ENCODE data around the gene NFKBIZ. TPM values are rescaled to one million over a fixed set of nuclear protein-coding genes. Genes with fewer than 3 reads are reported as not detected.

NFKBIZ gene
- total and polyA plus RNA-seq, 4 donors = 4.8 to 78.8 (median 23.7) TPM

DNA sequence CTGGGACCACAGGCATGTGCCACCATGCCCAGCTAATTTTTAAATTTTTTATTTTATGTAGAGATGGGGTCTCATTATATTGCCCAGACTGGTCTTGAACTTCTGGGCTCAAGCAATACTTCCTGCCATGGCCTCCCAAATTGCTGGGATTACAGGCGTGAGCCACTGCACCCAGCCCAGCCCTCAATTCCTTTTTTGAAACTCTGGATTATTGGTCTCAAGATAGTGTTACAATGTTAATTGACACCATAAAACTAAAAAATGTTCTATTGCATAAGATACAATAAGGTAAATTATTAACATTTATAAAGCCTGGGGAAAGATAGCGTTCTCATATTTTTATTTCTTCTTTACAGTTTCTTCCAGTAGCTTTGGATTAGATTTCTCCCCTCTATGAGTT is 3.9 kb upstream of the NFKBIZ start:
- no peak overlapping the region for H3K27ac ChIP-seq (ENCODE audit: low read depth in 1 of 2, low read length in 2 of 2)
- 63% methylated on average over 2 of the region's 2 CpGs for WGBS
- no peak overlapping the region for H3K4me3 ChIP-seq (ENCODE audit: low read depth in 1 of 3, low read length in 3 of 3)
- peaks cover 6 to 20% (median 7%) of the 10 kb centered on the region in 4 donors for H3K4me1 ChIP-seq (ENCODE audit: control insufficient read depth in 4 of 4, insufficient read depth in 4 of 4, low read length in 3 of 4)
- no peak overlapping the region for H3K9ac ChIP-seq (ENCODE audit: low read depth in 1 of 2, low read length in 2 of 2)
- no peak for DNase-seq (ENCODE audit: low spot score)
- no peaks in the 10 kb centered on the region for H3K9me3 ChIP-seq (ENCODE audit: control insufficient read depth in 4 of 4, low read length in 3 of 4)
- TF ChIP-seq GABPA (IDR thresholded peaks at IDR 0.05 in 1 of 2, conservative IDR thresholded peaks at IDR 0.05 in 1 of 2) (no peak), FOXA1 (IDR thresholded peaks at IDR 0.05) (no peak), HNF4A (conservative IDR thresholded peaks at IDR 0.05) (no peak), EGR1 (IDR thresholded peaks at IDR 0.05; ENCODE audit: low read depth in 2 of 2) (no peak), RXRA (IDR thresholded peaks at IDR 0.05) (no peak), YY1 (IDR thresholded peaks at IDR 0.05) (no peak), SP1 (IDR thresholded peaks at IDR 0.05) (no peak), NR2F2 (IDR thresholded peaks at IDR 0.05) (no peak), FOXA2 (IDR thresholded peaks at IDR 0.05) (no peak), JUND (IDR thresholded peaks at IDR 0.05) (no peak), TAF1 (conservative IDR thresholded peaks at IDR 0.05) (no peak), HNF4G (IDR thresholded peaks at IDR 0.05) (no peak), RAD21 (IDR thresholded peaks at IDR 0.05) (no peak)
- TF ChIP-seq, protein P1, sequence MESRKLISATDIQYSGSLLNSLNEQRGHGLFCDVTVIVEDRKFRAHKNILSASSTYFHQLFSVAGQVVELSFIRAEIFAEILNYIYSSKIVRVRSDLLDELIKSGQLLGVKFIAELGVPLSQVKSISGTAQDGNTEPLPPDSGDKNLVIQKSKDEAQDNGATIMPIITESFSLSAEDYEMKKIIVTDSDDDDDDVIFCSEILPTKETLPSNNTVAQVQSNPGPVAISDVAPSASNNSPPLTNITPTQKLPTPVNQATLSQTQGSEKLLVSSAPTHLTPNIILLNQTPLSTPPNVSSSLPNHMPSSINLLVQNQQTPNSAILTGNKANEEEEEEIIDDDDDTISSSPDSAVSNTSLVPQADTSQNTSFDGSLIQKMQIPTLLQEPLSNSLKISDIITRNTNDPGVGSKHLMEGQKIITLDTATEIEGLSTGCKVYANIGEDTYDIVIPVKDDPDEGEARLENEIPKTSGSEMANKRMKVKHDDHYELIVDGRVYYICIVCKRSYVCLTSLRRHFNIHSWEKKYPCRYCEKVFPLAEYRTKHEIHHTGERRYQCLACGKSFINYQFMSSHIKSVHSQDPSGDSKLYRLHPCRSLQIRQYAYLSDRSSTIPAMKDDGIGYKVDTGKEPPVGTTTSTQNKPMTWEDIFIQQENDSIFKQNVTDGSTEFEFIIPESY (IDR thresholded peaks at IDR 0.05) = no peak
- TF ChIP-seq, protein P2, sequence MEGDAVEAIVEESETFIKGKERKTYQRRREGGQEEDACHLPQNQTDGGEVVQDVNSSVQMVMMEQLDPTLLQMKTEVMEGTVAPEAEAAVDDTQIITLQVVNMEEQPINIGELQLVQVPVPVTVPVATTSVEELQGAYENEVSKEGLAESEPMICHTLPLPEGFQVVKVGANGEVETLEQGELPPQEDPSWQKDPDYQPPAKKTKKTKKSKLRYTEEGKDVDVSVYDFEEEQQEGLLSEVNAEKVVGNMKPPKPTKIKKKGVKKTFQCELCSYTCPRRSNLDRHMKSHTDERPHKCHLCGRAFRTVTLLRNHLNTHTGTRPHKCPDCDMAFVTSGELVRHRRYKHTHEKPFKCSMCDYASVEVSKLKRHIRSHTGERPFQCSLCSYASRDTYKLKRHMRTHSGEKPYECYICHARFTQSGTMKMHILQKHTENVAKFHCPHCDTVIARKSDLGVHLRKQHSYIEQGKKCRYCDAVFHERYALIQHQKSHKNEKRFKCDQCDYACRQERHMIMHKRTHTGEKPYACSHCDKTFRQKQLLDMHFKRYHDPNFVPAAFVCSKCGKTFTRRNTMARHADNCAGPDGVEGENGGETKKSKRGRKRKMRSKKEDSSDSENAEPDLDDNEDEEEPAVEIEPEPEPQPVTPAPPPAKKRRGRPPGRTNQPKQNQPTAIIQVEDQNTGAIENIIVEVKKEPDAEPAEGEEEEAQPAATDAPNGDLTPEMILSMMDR (IDR thresholded peaks at IDR 0.05; ENCODE audit: low read depth, low read length, missing input control) = no peak
- TF ChIP-seq, protein P3, sequence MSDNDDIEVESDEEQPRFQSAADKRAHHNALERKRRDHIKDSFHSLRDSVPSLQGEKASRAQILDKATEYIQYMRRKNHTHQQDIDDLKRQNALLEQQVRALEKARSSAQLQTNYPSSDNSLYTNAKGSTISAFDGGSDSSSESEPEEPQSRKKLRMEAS (IDR thresholded peaks at IDR 0.05) = no peak
- TF ChIP-seq, protein P4, sequence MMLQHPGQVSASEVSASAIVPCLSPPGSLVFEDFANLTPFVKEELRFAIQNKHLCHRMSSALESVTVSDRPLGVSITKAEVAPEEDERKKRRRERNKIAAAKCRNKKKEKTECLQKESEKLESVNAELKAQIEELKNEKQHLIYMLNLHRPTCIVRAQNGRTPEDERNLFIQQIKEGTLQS (IDR thresholded peaks at IDR 0.05) = no peak
- TF ChIP-seq, protein P5, sequence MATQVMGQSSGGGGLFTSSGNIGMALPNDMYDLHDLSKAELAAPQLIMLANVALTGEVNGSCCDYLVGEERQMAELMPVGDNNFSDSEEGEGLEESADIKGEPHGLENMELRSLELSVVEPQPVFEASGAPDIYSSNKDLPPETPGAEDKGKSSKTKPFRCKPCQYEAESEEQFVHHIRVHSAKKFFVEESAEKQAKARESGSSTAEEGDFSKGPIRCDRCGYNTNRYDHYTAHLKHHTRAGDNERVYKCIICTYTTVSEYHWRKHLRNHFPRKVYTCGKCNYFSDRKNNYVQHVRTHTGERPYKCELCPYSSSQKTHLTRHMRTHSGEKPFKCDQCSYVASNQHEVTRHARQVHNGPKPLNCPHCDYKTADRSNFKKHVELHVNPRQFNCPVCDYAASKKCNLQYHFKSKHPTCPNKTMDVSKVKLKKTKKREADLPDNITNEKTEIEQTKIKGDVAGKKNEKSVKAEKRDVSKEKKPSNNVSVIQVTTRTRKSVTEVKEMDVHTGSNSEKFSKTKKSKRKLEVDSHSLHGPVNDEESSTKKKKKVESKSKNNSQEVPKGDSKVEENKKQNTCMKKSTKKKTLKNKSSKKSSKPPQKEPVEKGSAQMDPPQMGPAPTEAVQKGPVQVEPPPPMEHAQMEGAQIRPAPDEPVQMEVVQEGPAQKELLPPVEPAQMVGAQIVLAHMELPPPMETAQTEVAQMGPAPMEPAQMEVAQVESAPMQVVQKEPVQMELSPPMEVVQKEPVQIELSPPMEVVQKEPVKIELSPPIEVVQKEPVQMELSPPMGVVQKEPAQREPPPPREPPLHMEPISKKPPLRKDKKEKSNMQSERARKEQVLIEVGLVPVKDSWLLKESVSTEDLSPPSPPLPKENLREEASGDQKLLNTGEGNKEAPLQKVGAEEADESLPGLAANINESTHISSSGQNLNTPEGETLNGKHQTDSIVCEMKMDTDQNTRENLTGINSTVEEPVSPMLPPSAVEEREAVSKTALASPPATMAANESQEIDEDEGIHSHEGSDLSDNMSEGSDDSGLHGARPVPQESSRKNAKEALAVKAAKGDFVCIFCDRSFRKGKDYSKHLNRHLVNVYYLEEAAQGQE (IDR thresholded peaks at IDR 0.05) = no peak
- H3K27me3 ChIP-seq (ENCODE audit: control insufficient read depth in 4 of 4, insufficient read depth in 4 of 4, low read length in 3 of 4) = no peaks in the 10 kb centered on the region
- no peaks in the 10 kb centered on the region for H3K36me3 ChIP-seq (ENCODE audit: control insufficient read depth in 4 of 4, insufficient read depth in 3 of 4, low read depth in 1 of 4, low read length in 3 of 4)

Measured in liver (tissue), 9 donors.